Karpas-422 (cell line): ENCODE measurements around the gene APOBEC3G. TPM values are rescaled to one million over a fixed set of nuclear protein-coding genes. Genes with fewer than 3 reads are reported as not detected.

Experiments used
- DNase-seq: peaks from one replicate; pipeline ENCODE4 v3.0.0-alpha.2; 2015
- H2AFZ ChIP-seq: fragments of 200-600 bp; sonication (generic); 2 replicates; pipeline ENCODE4 v1.6.1; 2014; ENCODE audit warnings: antibody characterized with exemption, low read length, mixed read lengths
- H3K27ac ChIP-seq: fragments of 200-600 bp; sonication (generic); 2 replicates; pipeline ENCODE4 v1.5.1; 2014; ENCODE audit warnings: mild to moderate bottlenecking, low read length, moderate library complexity
- H3K27me3 ChIP-seq: fragments of 200-600 bp; sonication (generic); 2 replicates; pipeline ENCODE4 v1.6.1; 2014; ENCODE audit warnings: low read length, mixed read lengths
- H3K36me3 ChIP-seq: fragments of 200-600 bp; sonication (generic); 2 replicates; pipeline ENCODE4 v1.6.1; 2014; ENCODE audit warnings: low read length, mixed read lengths; ENCODE audit not compliant: insufficient read depth
- H3K4me1 ChIP-seq: fragments of 200-600 bp; sonication (generic); 2 replicates; pipeline ENCODE4 v1.6.1; 2014; ENCODE audit warnings: mild to moderate bottlenecking, low read length, mixed read lengths
- H3K4me2 ChIP-seq: fragments of 200-600 bp; sonication (generic); 2 replicates; pipeline ENCODE4 v1.6.1; 2014; ENCODE audit warnings: low read length, low read depth, mild to moderate bottlenecking; ENCODE audit not compliant: poor library complexity, severe bottlenecking
- H3K4me3 ChIP-seq: fragments of 200-600 bp; sonication (generic); 2 replicates; pipeline ENCODE4 v1.5.1; 2014; ENCODE audit warnings: mild to moderate bottlenecking, antibody characterized with exemption, low read length, mixed read lengths
- H3K79me2 ChIP-seq: fragments of 200-600 bp; sonication (generic); 2 replicates; pipeline ENCODE4 v1.6.1; 2014; ENCODE audit warnings: mild to moderate bottlenecking, low read length, mixed read lengths
- H3K9ac ChIP-seq: fragments of 200-600 bp; sonication (generic); 2 replicates; pipeline ENCODE4 v1.6.0; 2014; ENCODE audit warnings: low read length
- H3K9me2 ChIP-seq: fragments of 200-600 bp; sonication (generic), shearing (Covaris generic); replicated peaks from 2 replicates; pipeline ENCODE4 v1.6.0; 2014; ENCODE audit warnings: mild to moderate bottlenecking, low read length, moderate library complexity; ENCODE audit not compliant: insufficient read depth
- H3K9me3 ChIP-seq: fragments of 300-700, 200-600 bp; sonication (generic); 2 replicates; pipeline ENCODE4 v1.6.1; 2014; ENCODE audit warnings: low read length, mixed read lengths
- H4K20me1 ChIP-seq: fragments of 200-600 bp; sonication (generic); 2 replicates; pipeline ENCODE4 v1.6.1; 2014; ENCODE audit warnings: mild to moderate bottlenecking, antibody characterized with exemption, low read length, low read depth; ENCODE audit not compliant: insufficient read depth
- total RNA-seq: library from RNA; depleted of rRNA; stranded (reverse); fragments of >200 nt; shearing (Covaris generic); gene quantifications from 2 replicates; pipeline ENCODE4 v1.2.3, GENCODE V29; 2014; ENCODE audit warnings: low replicate concordance

APOBEC3G gene
- total RNA-seq, 1 experiment from 2014 or later = 6.5 TPM

DNA sequence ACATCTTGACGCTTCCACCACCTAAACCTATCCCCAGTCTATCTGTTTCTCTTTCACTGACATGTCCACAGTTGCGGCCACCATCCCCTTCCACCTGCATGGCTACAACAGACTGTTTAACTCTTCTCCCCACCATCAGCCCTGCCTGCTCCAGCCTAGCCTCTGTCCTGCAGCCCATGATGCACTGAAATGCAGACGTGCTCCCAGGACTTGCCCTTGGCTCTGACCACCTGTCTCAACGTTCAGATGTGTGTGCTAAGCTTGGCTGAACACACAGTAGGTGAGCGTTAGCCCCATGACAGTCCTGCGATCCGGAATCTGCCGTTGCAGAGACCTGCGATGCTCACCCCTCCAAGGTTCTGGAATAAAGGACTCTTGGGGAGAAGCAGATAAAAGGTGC, 52.7 kb downstream of the APOBEC3G start:
- H3K79me2 ChIP-seq = no peaks in the 10 kb centered on the region

DNA sequence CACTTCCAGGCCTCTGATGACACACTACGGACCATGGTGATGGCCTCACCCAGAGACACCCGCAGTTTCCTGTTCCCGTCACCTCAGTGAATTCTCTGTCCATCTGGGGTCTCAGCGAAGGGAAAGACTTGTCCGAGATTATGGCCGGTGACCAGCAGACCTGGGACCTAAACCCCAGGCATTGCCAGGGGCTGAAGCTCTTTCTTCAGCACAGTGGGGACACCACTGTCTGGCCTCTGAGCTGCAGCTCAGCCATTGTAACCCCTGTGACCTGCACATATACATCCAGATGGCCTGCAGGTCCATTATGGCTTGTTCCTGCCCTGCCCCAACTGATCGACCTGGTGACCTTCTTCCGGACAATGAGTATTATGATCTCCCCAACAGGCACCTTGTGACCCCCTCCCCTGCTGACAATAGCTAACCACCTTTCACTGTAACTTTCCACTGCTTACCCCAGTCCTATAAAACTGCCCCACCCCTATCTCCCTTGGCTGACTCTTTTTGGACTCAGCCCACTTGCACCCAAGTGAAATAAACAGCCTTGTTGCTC, 53.2 kb downstream of the APOBEC3G start:
- Histone ChIP-seq H4K20me1 (no peaks in the 10 kb centered on the region), H3K9me3 (no peaks in the 10 kb centered on the region), H3K27me3 (no peaks in the 10 kb centered on the region), H3K4me3 (no peak overlapping the region), H3K27ac (no peak overlapping the region), H3K4me1 (no peaks in the 10 kb centered on the region), H3K9me2 (no peaks in the 10 kb centered on the region), H3K79me2 (no peaks in the 10 kb centered on the region), H3K4me2 (no peak overlapping the region), H2AFZ (no peak overlapping the region), H3K9ac (no peak overlapping the region), H3K36me3 (no peaks in the 10 kb centered on the region)
- DNase-seq = no peak

More for the DNA sequence above, 52.7 kb downstream of the APOBEC3G start:
- Histone ChIP-seq H3K9ac (no peak overlapping the region), H2AFZ (no peak overlapping the region), H3K4me2 (no peak overlapping the region), H3K9me2 (no peaks in the 10 kb centered on the region), H3K4me1 (no peaks in the 10 kb centered on the region), H3K36me3 (no peaks in the 10 kb centered on the region), H3K27ac (no peak overlapping the region), H3K27me3 (no peaks in the 10 kb centered on the region), H4K20me1 (no peaks in the 10 kb centered on the region), H3K4me3 (no peak overlapping the region), H3K9me3 (no peaks in the 10 kb centered on the region)
- no peak for DNase-seq

DNA sequence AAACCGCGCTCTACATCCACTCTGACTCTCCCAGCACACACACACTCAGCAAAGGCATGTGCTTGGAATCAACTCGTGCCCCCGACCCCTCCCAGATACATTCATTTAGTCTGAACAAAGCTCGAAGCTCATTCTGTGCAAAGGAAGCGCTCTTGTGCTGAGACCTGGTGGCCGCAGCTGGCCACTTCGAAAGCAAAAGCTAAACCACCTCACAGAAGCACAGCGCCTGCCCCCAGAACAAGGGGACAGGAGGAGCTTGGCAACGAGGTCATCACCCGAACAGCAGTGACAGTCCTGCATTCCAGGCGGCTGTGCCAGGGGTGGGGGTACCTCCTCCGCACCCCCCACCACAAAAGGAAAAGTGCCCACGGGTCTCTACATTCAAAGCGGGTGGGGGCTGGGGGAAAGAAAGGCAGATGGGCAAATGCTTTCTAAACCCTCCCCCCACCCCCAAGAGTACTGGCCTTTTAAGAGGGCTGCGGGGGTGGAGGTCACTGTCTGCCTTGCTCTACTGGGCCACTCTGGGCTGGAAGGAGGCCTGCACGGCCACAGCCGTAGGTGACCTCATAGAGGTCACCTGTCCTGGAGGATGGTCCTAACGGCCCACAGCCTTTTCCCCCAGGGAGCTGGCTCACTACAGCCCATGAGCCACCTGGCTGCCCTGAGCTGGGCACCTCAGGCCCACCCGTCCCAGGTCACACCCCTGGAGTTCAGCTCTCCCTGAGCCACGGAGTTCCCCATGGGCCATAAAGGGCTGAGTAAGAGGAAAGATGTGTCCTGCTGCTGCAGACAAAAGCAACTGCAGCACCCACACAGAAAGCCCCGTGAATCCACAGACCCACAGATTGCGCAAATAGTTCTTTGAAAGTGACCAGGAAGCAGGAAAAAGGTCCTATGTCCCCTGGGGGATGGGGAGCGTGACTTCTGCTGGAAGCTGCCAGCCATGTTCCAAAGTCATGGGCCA, 54.1 kb downstream of the APOBEC3G start:
- H2AFZ ChIP-seq = no peak overlapping the region
- no peaks in the 10 kb centered on the region for H3K4me1 ChIP-seq
- no peak overlapping the region for H3K9ac ChIP-seq
- H3K79me2 ChIP-seq = no peaks in the 10 kb centered on the region
- DNase-seq = no peak
- H3K9me2 ChIP-seq = no peaks in the 10 kb centered on the region
- H3K4me3 ChIP-seq = no peak overlapping the region
- no peak overlapping the region for H3K27ac ChIP-seq
- no peaks in the 10 kb centered on the region for H3K36me3 ChIP-seq
- H4K20me1 ChIP-seq = no peaks in the 10 kb centered on the region
- no peaks in the 10 kb centered on the region for H3K9me3 ChIP-seq
- no peaks in the 10 kb centered on the region for H3K27me3 ChIP-seq
- no peak overlapping the region for H3K4me2 ChIP-seq

DNA sequence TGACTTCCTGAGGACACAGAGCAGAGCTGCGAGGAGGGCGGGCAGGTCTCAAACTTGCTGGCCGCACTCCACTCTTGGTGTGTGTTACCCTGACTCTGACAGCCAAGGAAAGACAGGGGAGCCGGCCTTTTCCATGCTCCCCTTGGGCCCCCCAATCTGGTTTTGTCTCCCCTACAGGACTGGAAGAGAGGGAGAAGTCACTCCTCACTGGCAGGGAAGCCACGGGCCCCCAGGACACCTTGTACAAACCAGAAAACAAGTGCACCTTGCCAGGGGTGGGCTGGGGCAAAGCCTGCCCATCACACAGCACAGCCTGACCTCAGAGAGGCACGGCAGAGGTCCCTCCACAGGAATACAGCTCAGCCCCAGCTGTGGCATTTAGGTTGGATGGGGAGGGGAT, 55.2 kb downstream of the APOBEC3G start:
- Histone ChIP-seq H3K9me2 (no peaks in the 10 kb centered on the region), H3K4me2 (no peak overlapping the region), H3K27me3 (no peaks in the 10 kb centered on the region), H3K9me3 (no peaks in the 10 kb centered on the region), H3K4me1 (no peaks in the 10 kb centered on the region), H2AFZ (no peak overlapping the region), H3K9ac (no peak overlapping the region), H3K4me3 (no peak overlapping the region), H4K20me1 (no peaks in the 10 kb centered on the region), H3K27ac (no peak overlapping the region), H3K36me3 (no peaks in the 10 kb centered on the region), H3K79me2 (no peaks in the 10 kb centered on the region)
- no peak for DNase-seq

DNA sequence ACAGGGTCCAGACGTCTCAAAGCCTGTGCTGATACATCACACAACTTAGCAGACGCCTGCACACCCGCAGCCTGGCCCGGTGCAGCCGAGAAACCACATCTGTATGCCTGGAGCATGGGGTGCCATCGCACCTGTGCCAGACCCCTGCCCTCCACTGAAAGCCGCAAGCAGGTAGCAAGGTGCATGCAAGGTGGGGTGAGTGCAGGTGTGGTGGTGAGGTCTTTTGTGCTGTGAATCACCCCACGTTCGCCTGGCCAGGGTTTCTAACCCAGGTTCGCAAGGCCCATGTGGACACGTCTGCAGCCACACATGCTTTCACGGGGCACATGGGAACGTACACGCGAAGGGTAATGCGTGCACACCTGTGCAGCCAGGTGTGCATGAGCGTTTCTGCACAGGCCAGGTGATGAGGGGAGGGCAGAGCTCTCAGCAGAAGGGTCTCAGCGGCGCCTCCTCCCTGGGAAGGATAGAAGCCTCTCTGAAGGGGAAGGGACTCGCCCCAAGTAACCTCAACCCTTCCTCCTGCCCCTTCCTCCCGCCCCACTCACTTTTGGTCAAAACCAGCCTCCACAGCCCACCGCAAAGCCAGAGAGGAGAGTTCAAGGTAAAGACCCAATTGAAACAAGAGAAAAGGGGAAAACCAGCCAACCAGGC, 55.9 kb downstream of the APOBEC3G start:
- H3K9me2 ChIP-seq = no peaks in the 10 kb centered on the region
- H3K9ac ChIP-seq = no peak overlapping the region
- DNase-seq = no peak
- no peak overlapping the region for H3K4me2 ChIP-seq
- H3K79me2 ChIP-seq = no peaks in the 10 kb centered on the region
- H3K27ac ChIP-seq = no peak overlapping the region
- no peaks in the 10 kb centered on the region for H3K36me3 ChIP-seq
- H4K20me1 ChIP-seq = no peaks in the 10 kb centered on the region
- no peaks in the 10 kb centered on the region for H3K27me3 ChIP-seq
- H3K4me3 ChIP-seq = no peak overlapping the region
- no peaks in the 10 kb centered on the region for H3K9me3 ChIP-seq
- H3K4me1 ChIP-seq = no peaks in the 10 kb centered on the region
- H2AFZ ChIP-seq = no peak overlapping the region

DNA sequence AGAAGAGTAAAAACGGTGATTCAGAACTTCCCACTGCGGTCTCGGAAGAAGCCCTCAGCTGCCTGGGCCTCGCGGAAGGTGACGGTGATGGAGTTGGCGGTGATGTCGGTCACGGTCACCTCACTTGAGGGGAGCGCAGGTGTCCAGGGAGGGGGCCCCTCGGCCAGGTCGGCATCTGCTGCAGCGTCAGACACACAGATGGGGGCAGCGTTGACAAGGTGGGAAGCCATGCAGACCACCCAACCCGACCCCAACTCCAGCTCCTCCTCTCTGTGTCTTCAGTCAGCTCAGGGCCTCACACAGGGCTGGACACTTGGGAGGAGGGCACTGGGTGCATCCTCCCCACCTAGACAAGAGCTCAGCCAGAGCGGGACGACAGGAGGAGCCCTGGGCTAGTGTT, 56.8 kb downstream of the APOBEC3G start:
- H3K36me3 ChIP-seq = no peaks in the 10 kb centered on the region
- no peaks in the 10 kb centered on the region for H3K27me3 ChIP-seq
- no peak for DNase-seq
- no peaks in the 10 kb centered on the region for H4K20me1 ChIP-seq
- H3K4me3 ChIP-seq = no peak overlapping the region
- H3K4me2 ChIP-seq = no peak overlapping the region
- no peak overlapping the region for H3K9ac ChIP-seq
- no peaks in the 10 kb centered on the region for H3K79me2 ChIP-seq
- no peaks in the 10 kb centered on the region for H3K9me3 ChIP-seq
- H3K9me2 ChIP-seq = no peaks in the 10 kb centered on the region
- no peak overlapping the region for H2AFZ ChIP-seq
- no peak overlapping the region for H3K27ac ChIP-seq
- no peaks in the 10 kb centered on the region for H3K4me1 ChIP-seq

DNA sequence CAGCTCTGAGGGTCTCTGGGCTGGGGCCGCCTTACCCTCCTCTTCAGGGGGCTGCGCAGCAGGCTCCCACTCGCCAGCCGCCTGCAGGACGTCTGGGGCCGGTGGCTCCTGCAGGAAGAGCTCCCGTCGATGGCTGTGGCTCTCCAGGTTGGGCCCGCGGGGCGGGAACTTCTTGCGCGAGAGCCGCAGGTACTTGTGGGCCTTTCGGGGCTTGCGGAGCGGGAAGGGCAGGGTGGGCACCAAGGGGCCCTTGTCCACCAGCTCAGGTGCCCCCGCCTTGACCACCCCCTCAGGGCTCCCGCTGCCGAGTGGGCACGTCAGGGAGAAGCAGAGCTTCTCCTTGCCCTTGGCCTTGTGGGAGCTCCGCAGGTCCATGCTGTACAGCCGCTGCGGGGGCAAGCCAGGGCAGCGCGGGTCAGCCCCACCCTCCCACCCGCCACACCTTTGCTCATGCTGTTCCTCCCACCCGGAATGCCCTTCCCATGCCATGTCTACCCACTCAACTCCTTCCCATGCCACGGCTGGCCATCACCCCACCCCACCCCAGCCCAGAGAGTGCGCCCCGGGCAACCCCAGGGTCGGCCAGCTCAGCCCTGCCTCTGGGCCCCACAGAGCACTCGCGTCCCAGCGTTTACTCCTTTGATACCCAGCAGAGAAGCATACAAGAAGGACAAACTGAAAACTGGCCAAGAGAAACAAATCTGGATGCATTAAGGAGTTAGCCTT, 57.5 kb downstream of the APOBEC3G start:
- Histone ChIP-seq H3K4me1 (no peaks in the 10 kb centered on the region), H4K20me1 (no peaks in the 10 kb centered on the region), H3K4me3 (no peak overlapping the region), H3K9me2 (no peaks in the 10 kb centered on the region), H2AFZ (no peak overlapping the region), H3K79me2 (no peaks in the 10 kb centered on the region), H3K27me3 (no peaks in the 10 kb centered on the region), H3K9me3 (no peaks in the 10 kb centered on the region), H3K4me2 (no peak overlapping the region), H3K9ac (no peak overlapping the region), H3K27ac (no peak overlapping the region), H3K36me3 (no peaks in the 10 kb centered on the region)
- DNase-seq = no peak
